ENCODE measurements around the gene OR51E1. TPM values are rescaled to one million over a fixed set of nuclear protein-coding genes. Genes with fewer than 3 reads are reported as not detected.

OR51E1 gene
- total RNA-seq, 4 donors from 2014 or later: 0.26 to 1.4 (median 1.0) TPM; not detected in 1

DNA sequence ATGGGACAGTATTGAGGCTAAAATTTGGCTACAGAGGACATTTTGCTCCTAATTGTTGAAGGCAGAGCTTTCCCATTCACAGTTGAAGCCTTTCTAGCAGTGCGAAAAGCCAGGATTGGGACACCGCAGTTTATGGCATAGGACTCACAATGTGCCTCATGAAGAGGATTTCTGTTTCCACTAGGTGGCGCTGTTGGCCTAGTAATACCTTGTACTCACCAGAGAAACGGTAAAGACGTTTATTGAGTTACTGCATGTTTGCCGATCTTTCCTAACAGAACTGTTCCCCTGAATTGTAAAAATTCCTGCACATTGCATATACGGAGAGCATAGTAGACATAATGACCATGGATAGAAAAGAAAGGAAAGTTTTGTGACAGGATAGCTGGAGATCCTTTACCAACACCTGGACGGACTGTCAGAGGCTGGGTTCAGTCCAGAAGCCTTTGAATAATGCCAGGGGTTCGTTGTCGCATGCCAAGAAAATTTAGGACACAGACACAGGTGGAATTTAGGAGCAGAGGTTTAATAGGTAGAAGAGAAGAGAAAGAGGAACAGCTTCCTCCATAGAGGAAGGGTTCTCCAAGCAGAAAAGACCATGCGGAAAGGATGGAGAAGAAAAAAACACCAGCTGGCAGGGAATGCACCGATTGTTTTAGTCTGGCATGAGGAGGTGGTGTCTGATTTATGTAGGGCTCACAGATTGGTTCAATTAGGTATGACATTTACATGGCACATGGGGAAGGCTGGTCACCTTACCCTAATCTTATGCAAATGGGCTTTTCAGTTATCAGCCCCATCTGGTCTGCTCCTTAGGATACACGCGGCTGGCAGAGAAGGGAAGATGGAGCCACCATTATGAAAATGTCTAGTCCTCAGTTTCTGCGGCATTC is 17.3 kb upstream of the OR51E1 start:
- H3K27me3 ChIP-seq: no peaks in the 10 kb centered on the region
- H3K27ac ChIP-seq: no peak overlapping the region
- no peak overlapping the region for H3K4me3 ChIP-seq
- H3K4me1 ChIP-seq: no peaks in the 10 kb centered on the region
- H3K36me3 ChIP-seq: no peaks in the 10 kb centered on the region
- no peaks in the 10 kb centered on the region for H3K9me3 ChIP-seq
- peak; percentile 23 to 32 for DNase-seq
- TF ChIP-seq CTCF (IDR thresholded peaks at IDR 0.05) (peak; percentile 31 to 46 (median 40)), POLR2A (IDR thresholded peaks at IDR 0.05) (no peak)
- intact Hi-C loops (cut with DNase I; ENCODE audit: low total_unique reads): no loop called here

DNA sequence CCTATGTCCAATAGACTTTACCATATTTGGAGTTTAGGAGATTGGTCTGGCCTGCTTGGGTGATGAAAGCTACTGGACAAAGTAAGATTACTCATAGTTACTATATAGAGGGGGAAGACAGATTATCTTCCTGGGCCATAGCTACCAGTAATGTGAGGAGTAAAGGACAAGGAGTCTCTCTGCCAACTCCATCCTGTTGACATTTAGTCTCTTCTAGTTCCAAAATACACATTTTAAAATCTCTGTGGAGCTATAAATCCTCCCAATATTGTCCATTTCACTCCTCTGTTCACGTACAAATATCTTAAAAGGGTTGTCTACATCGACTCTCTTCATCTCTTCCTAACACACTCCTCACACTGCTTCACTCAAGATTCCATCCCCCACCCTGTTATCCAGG is 7.6 kb upstream of the OR51E1 start:
- Histone ChIP-seq H3K9me3 (no peaks in the 10 kb centered on the region), H3K4me1 (no peaks in the 10 kb centered on the region), H3K36me3 (no peaks in the 10 kb centered on the region), H3K27me3 (no peaks in the 10 kb centered on the region), H3K27ac (no peak overlapping the region), H3K4me3 (no peak overlapping the region)
- no peak for DNase-seq
- intact Hi-C loops (cut with DNase I; ENCODE audit: low total_unique reads): no loop called here
- TF ChIP-seq CTCF (IDR thresholded peaks at IDR 0.05) (no peak), POLR2A (IDR thresholded peaks at IDR 0.05) (no peak)

DNA sequence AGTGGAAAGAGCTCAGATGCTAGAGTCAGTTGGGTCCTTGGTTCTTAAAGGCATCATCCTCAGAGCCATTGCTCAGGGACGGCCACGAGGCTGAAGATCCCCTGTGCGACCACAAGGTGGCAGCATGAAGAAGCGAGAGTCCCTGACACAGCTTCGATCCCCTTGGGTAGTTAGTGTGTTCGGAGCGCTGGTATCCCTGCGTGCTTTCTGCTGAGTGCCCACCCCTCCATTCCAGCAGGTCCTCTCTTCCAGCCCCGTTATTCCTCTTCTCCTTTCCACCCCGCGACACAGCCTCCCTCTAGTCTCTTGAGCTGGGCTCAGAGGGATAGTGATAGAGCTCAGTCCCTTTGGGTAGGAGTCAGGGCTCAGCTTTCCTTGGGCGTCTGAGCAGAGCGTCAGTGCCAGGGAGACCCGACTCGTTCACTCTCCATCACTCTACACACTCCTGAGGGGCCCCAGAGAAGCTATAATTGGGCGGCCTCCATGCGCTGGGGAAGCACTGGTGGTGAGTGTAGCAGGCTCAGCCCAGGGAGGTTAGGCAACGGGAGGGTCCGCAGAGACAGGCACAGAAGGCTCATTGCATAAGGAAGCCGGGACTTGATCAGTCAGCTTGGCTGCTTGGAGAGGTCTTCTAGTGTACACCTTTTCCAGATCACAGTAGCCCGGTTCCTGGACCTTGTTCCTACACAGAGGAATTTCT is 6.7 kb upstream of the OR51E1 start, which contains the start of gene OR51D1:
TSS of gene OR51D1 (plus strand) at position 516 of the 700 bp plus-strand sequence. CDS start 2,314 bp downstream, outside the sequence.
- DNase-seq: peak; percentile 53 to 61
- Histone ChIP-seq H3K9me3 (no peaks in the 10 kb centered on the region), H3K27me3 (no peaks in the 10 kb centered on the region), H3K36me3 (no peaks in the 10 kb centered on the region), H3K27ac (no peak within 1 kb of the TSS), H3K4me1 (no peaks in the 10 kb centered on the region), H3K4me3 (peak within 1 kb of the TSS in 1 of 2 donors; percentile 18)
- TF ChIP-seq CTCF (IDR thresholded peaks at IDR 0.05) (peak; percentile 67 to 82 (median 74)), POLR2A (IDR thresholded peaks at IDR 0.05) (no peak)
- intact Hi-C loops (cut with DNase I; ENCODE audit: low total_unique reads): no loop called here

DNA sequence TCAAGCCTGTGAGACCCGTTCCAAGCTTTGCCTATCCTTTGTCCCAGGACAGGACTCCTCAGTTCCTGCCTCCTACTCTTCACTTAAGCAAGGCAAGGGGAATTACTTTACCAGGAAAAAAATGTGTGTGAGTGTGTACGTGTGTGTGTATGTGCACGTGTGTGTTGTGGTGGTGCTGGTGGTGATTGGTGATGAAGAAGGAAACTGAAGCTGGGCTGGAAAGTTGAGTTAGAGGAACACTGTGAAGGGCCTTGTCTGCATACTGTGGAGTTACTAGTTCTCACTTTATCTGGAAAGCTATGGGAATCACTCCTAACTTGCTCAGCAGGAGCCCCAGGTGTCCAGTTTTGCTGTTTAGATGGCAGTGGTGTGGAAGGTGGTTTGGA is 6.1 kb upstream of the OR51E1 start:
- TF ChIP-seq CTCF (IDR thresholded peaks at IDR 0.05) (no peak), POLR2A (IDR thresholded peaks at IDR 0.05) (no peak)
- H3K27me3 ChIP-seq: no peaks in the 10 kb centered on the region
- intact Hi-C loops (cut with DNase I; ENCODE audit: low total_unique reads): no loop called here
- H3K4me3 ChIP-seq: no peak overlapping the region
- no peak overlapping the region for H3K27ac ChIP-seq
- no peaks in the 10 kb centered on the region for H3K36me3 ChIP-seq
- no peaks in the 10 kb centered on the region for H3K4me1 ChIP-seq
- DNase-seq: no peak
- no peaks in the 10 kb centered on the region for H3K9me3 ChIP-seq

DNA sequence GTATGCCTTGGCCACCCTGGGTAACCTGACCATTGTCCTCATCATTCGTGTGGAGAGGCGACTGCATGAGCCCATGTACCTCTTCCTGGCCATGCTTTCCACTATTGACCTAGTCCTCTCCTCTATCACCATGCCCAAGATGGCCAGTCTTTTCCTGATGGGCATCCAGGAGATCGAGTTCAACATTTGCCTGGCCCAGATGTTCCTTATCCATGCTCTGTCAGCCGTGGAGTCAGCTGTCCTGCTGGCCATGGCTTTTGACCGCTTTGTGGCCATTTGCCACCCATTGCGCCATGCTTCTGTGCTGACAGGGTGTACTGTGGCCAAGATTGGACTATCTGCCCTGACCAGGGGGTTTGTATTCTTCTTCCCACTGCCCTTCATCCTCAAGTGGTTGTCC is 3.9 kb upstream of the OR51E1 start:
- H3K9me3 ChIP-seq: no peaks in the 10 kb centered on the region
- no peaks in the 10 kb centered on the region for H3K27me3 ChIP-seq
- H3K4me1 ChIP-seq: no peaks in the 10 kb centered on the region
- no peak overlapping the region for H3K27ac ChIP-seq
- DNase-seq: no peak
- no peaks in the 10 kb centered on the region for H3K36me3 ChIP-seq
- TF ChIP-seq CTCF (IDR thresholded peaks at IDR 0.05): no peak
- TF ChIP-seq POLR2A (IDR thresholded peaks at IDR 0.05): no peak
- no peak overlapping the region for H3K4me3 ChIP-seq
- intact Hi-C loops (cut with DNase I; ENCODE audit: low total_unique reads): no loop called here

Measured in uterus (tissue), 4 donors.